Keratinocyte (primary cell): ENCODE measurements around the gene DNAJA3. TPM values are rescaled to one million over a fixed set of nuclear protein-coding genes. Genes with fewer than 3 reads are reported as not detected.

Source experiments
- DNase-seq: peaks from one replicate; pipeline ENCODE4 v3.0.0-alpha.2; 2011; ENCODE audit warnings: low read depth, missing footprints, low spot score
- FAIRE-seq: peaks from 2 replicates; lab custom pipeline; 2011; peaks lifted over from hg19 to GRCh38; lab: Jason Lieb, UNC
- H2AFZ ChIP-seq: 2 replicates; pipeline ENCODE4 v1.6.0; 2012; ENCODE audit warnings: low read length, control low read depth, inconsistent platforms; ENCODE audit not compliant: control insufficient read depth
- H3K27ac ChIP-seq: 2 replicates; pipeline ENCODE4 v1.5.1; 2011; ENCODE audit warnings: low read length; ENCODE audit not compliant: control insufficient read depth, insufficient read depth
- H3K27me3 ChIP-seq: 3 replicates; pipeline ENCODE4 v1.6.0; 2011; ENCODE audit warnings: low read length; ENCODE audit not compliant: control insufficient read depth, insufficient read depth; ENCODE audit errors: extremely low read depth
- H3K36me3 ChIP-seq, 2 experiments: 2 replicates in 1 of 2; 3 replicates in 1 of 2; pipeline ENCODE4 v1.5.1; 2011; ENCODE audit warnings: low read length in 2 of 2, mild to moderate bottlenecking in 1 of 2; ENCODE audit not compliant: control insufficient read depth in 2 of 2, insufficient read depth in 2 of 2; ENCODE audit errors: extremely low read depth in 1 of 2
- H3K4me1 ChIP-seq: 3 replicates; pipeline ENCODE4 v1.5.1; 2011; ENCODE audit warnings: low read length; ENCODE audit not compliant: control insufficient read depth, insufficient read depth; ENCODE audit errors: extremely low read depth
- H3K4me2 ChIP-seq: 3 replicates; pipeline ENCODE4 v1.6.0; 2011; ENCODE audit warnings: low read depth, low read length; ENCODE audit not compliant: control insufficient read depth, insufficient read depth; ENCODE audit errors: extremely low read depth
- H3K4me3 ChIP-seq, 3 experiments: fragments of 200-600 bp in 1 of 3; sonication (generic) in 1 of 3; 2 replicates in 2 of 3; 3 replicates in 1 of 3; pipeline ENCODE4 v1.5.1; 2011 to 2016; ENCODE audit warnings: low read length in 3 of 3, mild to moderate bottlenecking in 3 of 3, control low read depth in 2 of 3, inconsistent platforms in 1 of 3, low read depth in 1 of 3, mixed read lengths in 1 of 3, mixed run types in 1 of 3, moderate library complexity in 1 of 3; ENCODE audit not compliant: control insufficient read depth in 2 of 3, insufficient read depth in 2 of 3; ENCODE audit errors: extremely low read depth in 1 of 3
- H3K79me2 ChIP-seq: 2 replicates; pipeline ENCODE4 v1.6.0; 2012; ENCODE audit warnings: low read length; ENCODE audit not compliant: control insufficient read depth, insufficient read depth
- H3K9ac ChIP-seq: 3 replicates; pipeline ENCODE4 v1.6.0; 2011; ENCODE audit warnings: low read length; ENCODE audit not compliant: control insufficient read depth, insufficient read depth; ENCODE audit errors: extremely low read depth
- H3K9me1 ChIP-seq: 3 replicates; pipeline ENCODE4 v1.6.0; 2011; ENCODE audit warnings: low read length; ENCODE audit not compliant: control insufficient read depth, insufficient read depth; ENCODE audit errors: extremely low read depth
- H3K9me3 ChIP-seq: 2 replicates; pipeline ENCODE4 v1.5.1; 2012; ENCODE audit warnings: low read depth, low read length; ENCODE audit not compliant: control insufficient read depth
- H4K20me1 ChIP-seq: 3 replicates; pipeline ENCODE4 v1.6.0; 2011; ENCODE audit warnings: low read length; ENCODE audit not compliant: control insufficient read depth, insufficient read depth; ENCODE audit errors: extremely low read depth
- CTCF ChIP-seq, 3 experiments: IDR thresholded peaks in 1 of 3; conservative IDR thresholded peaks in 1 of 3; optimal IDR thresholded peaks in 1 of 3; 2 replicates in 2 of 3; 3 replicates in 1 of 3; pipeline versions ENCODE3 to v1.5.1; 2011; ENCODE audit warnings: low read length in 3 of 3, mild to moderate bottlenecking in 3 of 3, moderate library complexity in 2 of 3, control low read depth in 1 of 3, inconsistent platforms in 1 of 3; ENCODE audit not compliant: insufficient read depth in 2 of 3; ENCODE audit errors: extremely low read depth in 1 of 3
- EZH2 ChIP-seq: IDR thresholded peaks from one replicate; pipeline ENCODE4 v1.6.1; 2012; ENCODE audit warnings: inconsistent platforms, mild to moderate bottlenecking, low read length, moderate library complexity
- dilution Hi-C: fragments of 300-500 bp; cut with MboI; formaldehyde crosslinking; loops from one replicate; pipeline ENCODE4 v1.7.0; 2020; ENCODE audit warnings: low sequenced_read_pairs; ENCODE audit not compliant: extremely low pct_ligation_motif_present
- polyA plus RNA-seq, 5 experiments: library from polyadenylated mRNA; depleted of rRNA in 3 of 5; stranded (reverse) in 3 of 5; stranded (forward) in 1 of 5; unstranded in 1 of 5; fragments of >200 nt; gene quantifications; 1 replicate in 1 of 5; 2 replicates in 3 of 5; 3 replicates in 1 of 5; pipeline versions ENCODE4 v1.2.1 to v1.2.3, GENCODE V29; 2011 to 2012; ENCODE audit warnings: missing spikeins in 2 of 5, low read depth in 1 of 5, low replicate concordance in 1 of 5

Gene DNAJA3
- polyA plus RNA-seq, 1 donor (not counting 4 experiments of a cell fraction or from before 2014, with no cell fraction given) = 48.4 TPM

DNA sequence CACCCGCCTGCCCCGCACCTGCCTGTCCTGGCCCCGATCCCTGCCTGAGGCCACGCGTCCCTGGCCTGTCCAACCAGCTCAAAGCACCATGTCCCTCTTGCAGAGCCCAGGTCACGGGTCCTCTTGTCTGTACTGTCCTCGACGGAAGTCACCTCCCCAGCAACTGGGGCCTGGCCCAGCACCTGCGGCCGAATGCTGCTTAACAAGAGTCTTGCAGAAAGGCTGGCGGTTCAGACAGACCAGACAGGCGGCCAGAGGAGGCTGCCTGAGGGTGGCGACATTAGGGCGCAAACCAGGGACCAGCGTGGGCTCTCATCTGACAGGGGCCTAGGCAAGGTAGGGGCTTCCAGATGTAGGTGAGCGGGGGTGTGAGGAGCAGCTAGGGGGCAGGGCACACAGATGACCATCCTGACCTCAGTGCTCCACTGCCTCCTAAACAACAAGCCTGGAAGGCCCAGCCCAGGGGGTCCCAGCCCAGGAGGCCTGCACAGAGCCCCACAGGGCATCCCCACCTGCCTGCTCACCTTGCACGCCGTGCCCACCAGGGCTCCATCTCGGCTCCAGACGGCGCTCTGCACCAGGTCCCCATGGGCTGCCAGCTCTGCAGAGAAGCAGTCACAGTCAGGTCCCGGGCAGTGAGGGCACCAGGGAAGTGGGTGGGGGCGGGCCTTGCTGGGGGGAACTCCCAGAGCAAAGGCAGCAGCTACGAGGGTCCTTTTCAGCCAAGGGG is 20.5 kb upstream of the DNAJA3 start:
- TF ChIP-seq CTCF (optimal IDR thresholded peaks at IDR 0.05 in 1 of 3, IDR thresholded peaks at IDR 0.05 in 1 of 3, conservative IDR thresholded peaks at IDR 0.05 in 1 of 3; ENCODE audit: extremely low read depth in 1 of 3, insufficient read depth in 2 of 3, low read length in 3 of 3) (no peak), EZH2 (no peak)
- DNase-seq = no peak
- H2AFZ ChIP-seq = no peak overlapping the region
- H3K4me2 ChIP-seq = no peak overlapping the region
- no peaks in the 10 kb centered on the region for H3K79me2 ChIP-seq
- peaks cover 9% of the 10 kb centered on the region for H4K20me1 ChIP-seq
- no peaks in the 10 kb centered on the region for H3K9me3 ChIP-seq
- no peak overlapping the region for H3K9ac ChIP-seq
- no peak overlapping the region for H3K4me3 ChIP-seq
- no peak for FAIRE-seq
- H3K27me3 ChIP-seq = no peaks in the 10 kb centered on the region
- H3K27ac ChIP-seq = no peak overlapping the region
- H3K9me1 ChIP-seq = no peaks in the 10 kb centered on the region
- peaks cover 10% of the 10 kb centered on the region for H3K4me1 ChIP-seq
- H3K36me3 ChIP-seq = peaks cover 20 to 32% of the 10 kb centered on the region in 2 experiments
- dilution Hi-C loops = no loop called here

DNA sequence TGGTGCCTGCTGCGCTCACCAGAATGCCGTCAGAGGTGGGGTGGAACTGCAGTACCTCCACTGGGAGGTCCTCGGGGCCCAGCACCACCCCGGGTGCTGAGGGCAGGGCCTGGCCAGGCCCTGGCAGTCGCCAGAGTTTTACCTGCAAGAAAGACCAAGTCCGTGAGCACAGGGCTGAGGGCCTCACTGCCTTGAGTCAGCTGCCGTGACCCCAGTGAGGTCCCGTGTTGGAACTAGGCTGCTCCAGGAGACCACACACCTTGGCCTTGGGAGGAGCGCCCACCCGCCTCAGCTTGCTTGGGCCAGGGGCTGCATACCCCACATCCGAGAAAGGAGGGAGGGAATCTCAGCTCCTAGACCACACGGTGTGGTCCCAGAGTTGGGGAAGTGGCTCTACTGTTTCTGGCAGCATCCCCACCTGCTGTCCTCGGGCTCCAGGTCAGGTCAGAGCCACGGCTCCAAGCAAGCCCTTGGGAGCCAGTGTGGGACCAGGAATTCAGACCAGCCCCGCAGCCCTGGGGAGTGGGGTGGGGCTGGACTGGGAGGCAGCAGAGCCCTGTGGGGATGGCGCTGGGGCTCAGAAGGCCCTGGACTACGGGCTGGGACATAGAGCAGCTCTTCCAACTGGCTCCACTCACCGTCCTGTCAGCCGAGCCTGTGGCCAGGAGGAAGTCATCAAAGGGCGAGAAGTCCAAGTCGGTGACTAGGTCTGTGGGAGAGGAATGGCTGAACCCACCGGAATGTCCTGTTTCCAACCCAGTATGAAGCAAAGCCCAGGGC is 17.9 kb upstream of the DNAJA3 start:
- peaks cover 9% of the 10 kb centered on the region for H4K20me1 ChIP-seq
- DNase-seq (no peak), FAIRE-seq (no peak)
- peaks cover 21 to 28% of the 10 kb centered on the region in 2 experiments for H3K36me3 ChIP-seq
- no peak overlapping the region for H2AFZ ChIP-seq
- dilution Hi-C loops = no loop called here
- H3K27ac ChIP-seq = no peak overlapping the region
- H3K4me3 ChIP-seq = no peak overlapping the region
- no peaks in the 10 kb centered on the region for H3K9me1 ChIP-seq
- H3K27me3 ChIP-seq = no peaks in the 10 kb centered on the region
- H3K79me2 ChIP-seq = peaks cover 8% of the 10 kb centered on the region
- H3K9ac ChIP-seq = no peak overlapping the region
- H3K4me2 ChIP-seq = no peak overlapping the region
- TF ChIP-seq EZH2 (no peak), CTCF (optimal IDR thresholded peaks at IDR 0.05 in 1 of 3, IDR thresholded peaks at IDR 0.05 in 1 of 3, conservative IDR thresholded peaks at IDR 0.05 in 1 of 3; ENCODE audit: extremely low read depth in 1 of 3, insufficient read depth in 2 of 3, low read length in 3 of 3) (no peak)
- H3K4me1 ChIP-seq = peaks cover 10% of the 10 kb centered on the region
- H3K9me3 ChIP-seq = no peaks in the 10 kb centered on the region
